Stomach smooth muscle (tissue), 2 donors: ENCODE measurements around the gene SRGAP2C.
"Not testable (repeated sequence)": the region's sequence is repeated elsewhere in the genome, so short reads cannot be mapped to it uniquely, and the experiment has no call there.

Source experiments
- H3K27ac ChIP-seq: one replicate; pipeline ENCODE4 v1.7.0; 2013; ENCODE audit warnings: mild to moderate bottlenecking, low read length, inconsistent platforms
- H3K27me3 ChIP-seq, 2 donors: one replicate each; pipeline ENCODE4 v1.7.0; 2013; ENCODE audit warnings: low read length in 2 of 2; ENCODE audit not compliant: insufficient read depth in 2 of 2, control insufficient read depth in 1 of 2
- H3K36me3 ChIP-seq, 2 donors: one replicate each; pipeline ENCODE4 v1.7.0; 2013; ENCODE audit warnings: low read length in 2 of 2; ENCODE audit not compliant: control insufficient read depth in 2 of 2, insufficient read depth in 2 of 2
- H3K4me1 ChIP-seq: one replicate; pipeline ENCODE4 v1.7.0; 2013; ENCODE audit warnings: low read length; ENCODE audit not compliant: control insufficient read depth, insufficient read depth
- H3K4me3 ChIP-seq, 2 donors: one replicate each; pipeline ENCODE4 v1.7.0; 2013; ENCODE audit warnings: low read length in 2 of 2
- H3K9ac ChIP-seq, 2 donors: one replicate each; pipeline ENCODE4 v1.7.0; 2013; ENCODE audit warnings: low read length in 2 of 2, mild to moderate bottlenecking in 1 of 2
- H3K9me3 ChIP-seq, 2 donors: one replicate each; pipeline ENCODE4 v1.7.0; 2013; ENCODE audit warnings: low read length in 2 of 2; ENCODE audit not compliant: control insufficient read depth in 2 of 2
- donor health status: healthy.
- donor health status: Pancreatic carcinoma.

SRGAP2C gene

GRCh38 chr1:121263789-121264244 lies 79.0 kb downstream of the SRGAP2C start:
- not testable (repeated sequence) for H3K27ac ChIP-seq, H3K4me1 ChIP-seq, H3K9me3 ChIP-seq, H3K4me3 ChIP-seq, H3K36me3 ChIP-seq, H3K27me3 ChIP-seq, H3K9ac ChIP-seq

GRCh38 chr1:121267072-121267471 lies 82.3 kb downstream of the SRGAP2C start:
- not testable (repeated sequence) for H3K9me3 ChIP-seq, H3K4me3 ChIP-seq, H3K36me3 ChIP-seq, H3K27me3 ChIP-seq, H3K27ac ChIP-seq, H3K4me1 ChIP-seq, H3K9ac ChIP-seq

GRCh38 chr1:121269309-121269708 lies 84.5 kb downstream of the SRGAP2C start:
- not testable (repeated sequence) for H3K9me3 ChIP-seq, H3K36me3 ChIP-seq, H3K9ac ChIP-seq, H3K4me3 ChIP-seq, H3K4me1 ChIP-seq, H3K27ac ChIP-seq, H3K27me3 ChIP-seq

GRCh38 chr1:121269973-121270372 lies 85.2 kb downstream of the SRGAP2C start:
- not testable (repeated sequence) for H3K27me3 ChIP-seq, H3K4me3 ChIP-seq, H3K36me3 ChIP-seq, H3K4me1 ChIP-seq, H3K9ac ChIP-seq, H3K27ac ChIP-seq, H3K9me3 ChIP-seq

- not testable (repeated sequence) for H3K9ac ChIP-seq, H3K4me1 ChIP-seq, H3K4me3 ChIP-seq, H3K27me3 ChIP-seq, H3K27ac ChIP-seq, H3K36me3 ChIP-seq, H3K9me3 ChIP-seq
Observed at GRCh38 chr1:121271143-121271715, 86.5 kb downstream of the SRGAP2C start.

GRCh38 chr1:121275435-121275834 lies 90.7 kb downstream of the SRGAP2C start:
- not testable (repeated sequence) for H3K27me3 ChIP-seq, H3K27ac ChIP-seq, H3K4me1 ChIP-seq, H3K9ac ChIP-seq, H3K9me3 ChIP-seq, H3K4me3 ChIP-seq, H3K36me3 ChIP-seq

GRCh38 chr1:121278202-121278601 lies 93.4 kb downstream of the SRGAP2C start:
- not testable (repeated sequence) for H3K4me3 ChIP-seq, H3K4me1 ChIP-seq, H3K9ac ChIP-seq, H3K27me3 ChIP-seq, H3K9me3 ChIP-seq, H3K27ac ChIP-seq, H3K36me3 ChIP-seq

GRCh38 chr1:121278777-121279547 lies 94.2 kb downstream of the SRGAP2C start:
- H3K9me3 ChIP-seq, H3K9ac ChIP-seq, H3K4me1 ChIP-seq, H3K36me3 ChIP-seq, H3K27me3 ChIP-seq, H3K27ac ChIP-seq, H3K4me3 ChIP-seq: not testable (repeated sequence)

- not testable (repeated sequence) for H3K9me3 ChIP-seq, H3K27ac ChIP-seq, H3K27me3 ChIP-seq, H3K36me3 ChIP-seq, H3K4me1 ChIP-seq, H3K9ac ChIP-seq, H3K4me3 ChIP-seq
Observed at GRCh38 chr1:121279548-121279898, 94.7 kb downstream of the SRGAP2C start.

- not testable (repeated sequence) for H3K9ac ChIP-seq, H3K4me3 ChIP-seq, H3K4me1 ChIP-seq, H3K27me3 ChIP-seq, H3K36me3 ChIP-seq, H3K9me3 ChIP-seq, H3K27ac ChIP-seq
Observed at GRCh38 chr1:121280699-121281317, 96.0 kb downstream of the SRGAP2C start.

GRCh38 chr1:121281480-121281879 lies 96.7 kb downstream of the SRGAP2C start:
- H3K36me3 ChIP-seq, H3K9me3 ChIP-seq, H3K4me3 ChIP-seq, H3K27me3 ChIP-seq, H3K4me1 ChIP-seq, H3K27ac ChIP-seq, H3K9ac ChIP-seq: not testable (repeated sequence)
